GM19455 (cell line): ENCODE measurements around the gene DCPS.

Source experiments
- ATAC-seq: cut with Tn5 transposase; IDR thresholded peaks from one replicate; pipeline ENCODE4 v1.9.1; 2021; ENCODE audit not compliant: unreplicated experiment

The DCPS gene

DNA sequence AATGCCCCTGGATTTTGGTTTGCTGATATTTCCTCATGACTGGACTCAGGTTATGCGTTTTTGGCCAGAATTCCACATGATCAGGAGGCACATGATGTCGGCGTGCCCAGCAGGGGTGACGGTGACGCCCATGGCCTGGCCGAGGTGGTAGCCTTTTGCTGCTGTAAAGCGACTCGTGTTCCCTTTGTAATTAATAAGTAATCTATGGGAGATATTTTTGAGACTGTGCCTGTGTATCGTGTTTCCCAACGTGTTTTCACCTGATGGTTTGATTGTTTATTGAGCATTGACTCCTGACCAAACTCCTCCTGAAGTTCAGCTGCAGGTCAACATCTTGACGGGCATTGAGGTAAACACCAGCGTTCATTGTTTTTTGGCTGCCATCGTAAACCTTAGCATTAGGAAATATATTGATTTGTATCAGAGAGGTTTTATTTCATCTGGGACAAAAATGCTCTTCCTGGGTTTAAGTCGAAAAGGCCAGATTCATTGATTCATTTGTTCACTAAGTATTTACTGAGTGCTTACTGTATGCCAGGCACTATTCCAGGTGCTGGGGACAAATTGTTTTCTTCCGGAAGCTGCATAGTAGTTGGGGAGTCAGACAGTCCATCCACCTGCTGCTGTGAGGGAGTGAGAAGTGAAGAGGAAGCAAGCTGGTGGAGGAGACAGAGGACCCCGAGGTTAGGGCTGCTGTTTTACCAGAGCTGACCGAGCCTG is 23.6 kb downstream of the DCPS start:
- ATAC-seq: no peak

DNA sequence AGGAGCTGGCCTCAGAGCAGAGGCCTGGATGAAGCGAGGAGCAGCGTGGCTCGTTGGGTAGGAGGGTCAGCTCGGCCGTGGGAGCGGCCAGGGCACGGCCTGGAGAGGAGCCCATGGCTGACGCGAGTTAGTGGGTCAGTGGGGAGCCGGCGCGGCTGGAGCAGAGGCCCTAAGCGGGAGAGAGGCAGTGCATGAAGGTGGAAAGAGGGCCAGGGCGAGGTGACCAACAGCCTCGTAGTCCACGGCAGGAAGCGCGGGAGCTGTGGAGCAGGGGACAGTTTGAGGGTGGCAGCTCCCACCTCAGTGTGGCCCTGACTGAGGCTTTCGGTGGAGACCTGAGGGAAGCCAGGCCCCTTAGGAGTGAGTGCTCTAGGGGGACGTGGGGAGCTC is 24.1 kb downstream of the DCPS start:
- ATAC-seq: no peak

DNA sequence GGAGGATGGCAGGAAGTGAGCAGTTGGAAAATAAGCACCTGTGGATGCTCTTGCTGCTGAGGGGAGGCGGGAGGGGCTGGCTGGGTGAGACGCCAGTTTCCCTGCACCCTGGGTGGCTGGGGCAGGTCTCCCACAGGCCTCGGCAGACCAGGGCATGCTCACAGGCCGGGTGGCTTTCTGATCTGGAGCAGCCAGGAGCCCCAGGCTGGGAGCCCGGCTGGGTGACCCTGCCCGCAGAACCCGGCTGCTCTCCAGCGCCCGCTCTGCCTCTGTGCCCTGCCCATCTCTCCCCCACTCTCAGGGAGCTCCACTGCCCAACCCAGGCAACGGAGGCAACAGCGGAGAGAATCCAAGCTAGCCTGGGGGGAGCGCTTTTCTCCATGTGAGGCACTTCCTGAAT is 24.6 kb downstream of the DCPS start:
- ATAC-seq: no peak

GRCh38 chr11:126328938-126329643 is 25.2 kb downstream of the DCPS start:
- ATAC-seq: no peak

- no peak for ATAC-seq
Observed at GRCh38 chr11:126329644-126330211, 25.9 kb downstream of the DCPS start.

DNA sequence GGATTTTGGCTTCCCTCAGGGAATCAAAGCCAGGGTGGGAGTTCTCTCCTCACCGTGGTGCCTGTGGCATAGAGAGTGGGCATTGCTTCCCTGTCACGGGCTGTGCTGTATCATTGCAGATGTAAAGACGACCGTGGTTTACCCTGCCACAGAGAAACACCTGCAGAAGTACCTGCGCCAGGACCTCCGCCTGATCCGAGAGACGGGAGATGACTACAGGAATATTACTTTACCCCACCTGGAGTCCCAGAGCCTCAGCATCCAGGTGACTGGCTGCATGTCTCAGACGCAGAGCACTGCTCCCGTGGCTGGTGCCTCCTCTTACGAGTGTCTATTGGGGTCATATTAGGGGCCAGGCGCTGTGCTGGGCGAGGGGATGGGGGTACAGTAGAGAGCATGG is 27.4 kb downstream of the DCPS start:
- no peak for ATAC-seq

DNA sequence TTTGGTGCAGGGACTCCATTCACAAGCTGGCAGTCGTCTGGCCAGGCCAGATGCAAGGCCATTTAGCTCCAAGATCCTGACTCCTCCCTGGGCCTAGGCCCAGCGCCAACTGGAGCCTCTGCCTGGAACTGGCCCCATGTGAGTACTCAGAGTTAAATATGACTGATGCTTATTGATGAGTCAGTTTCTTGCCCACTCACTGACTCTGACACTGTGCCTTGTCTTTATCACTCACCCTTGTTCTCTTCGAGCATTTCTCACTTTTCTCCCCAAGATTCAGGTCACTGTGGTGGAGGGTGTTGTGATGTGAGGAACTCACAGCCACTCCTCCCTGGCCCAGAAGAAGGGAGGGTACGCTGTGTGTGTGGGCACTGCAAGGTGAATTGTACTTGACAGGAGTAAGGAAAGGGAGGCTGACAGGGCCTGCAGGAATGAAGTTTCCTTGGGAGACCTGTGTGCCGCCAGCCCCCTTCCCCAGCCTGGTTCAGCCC is 28.4 kb downstream of the DCPS start:
- no peak for ATAC-seq

DNA sequence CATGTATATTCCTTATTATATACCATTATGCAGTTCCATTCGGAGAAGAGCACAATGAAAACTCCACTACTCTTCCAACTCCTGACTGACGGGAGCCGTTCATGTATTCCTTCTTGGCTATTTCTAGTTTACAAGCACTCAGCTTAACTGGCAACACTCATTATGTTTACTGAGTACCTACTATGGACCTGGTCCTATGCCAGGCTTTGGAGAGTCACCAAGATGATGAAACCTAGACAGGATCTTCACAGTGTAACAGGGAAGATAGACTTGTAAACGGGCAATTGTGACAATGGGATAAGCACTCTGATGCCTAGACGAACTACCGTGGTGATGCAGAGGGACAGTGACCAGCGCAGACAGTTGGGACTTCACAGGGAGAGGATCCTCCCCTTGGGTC is 29.3 kb downstream of the DCPS start:
- no peak for ATAC-seq

DNA sequence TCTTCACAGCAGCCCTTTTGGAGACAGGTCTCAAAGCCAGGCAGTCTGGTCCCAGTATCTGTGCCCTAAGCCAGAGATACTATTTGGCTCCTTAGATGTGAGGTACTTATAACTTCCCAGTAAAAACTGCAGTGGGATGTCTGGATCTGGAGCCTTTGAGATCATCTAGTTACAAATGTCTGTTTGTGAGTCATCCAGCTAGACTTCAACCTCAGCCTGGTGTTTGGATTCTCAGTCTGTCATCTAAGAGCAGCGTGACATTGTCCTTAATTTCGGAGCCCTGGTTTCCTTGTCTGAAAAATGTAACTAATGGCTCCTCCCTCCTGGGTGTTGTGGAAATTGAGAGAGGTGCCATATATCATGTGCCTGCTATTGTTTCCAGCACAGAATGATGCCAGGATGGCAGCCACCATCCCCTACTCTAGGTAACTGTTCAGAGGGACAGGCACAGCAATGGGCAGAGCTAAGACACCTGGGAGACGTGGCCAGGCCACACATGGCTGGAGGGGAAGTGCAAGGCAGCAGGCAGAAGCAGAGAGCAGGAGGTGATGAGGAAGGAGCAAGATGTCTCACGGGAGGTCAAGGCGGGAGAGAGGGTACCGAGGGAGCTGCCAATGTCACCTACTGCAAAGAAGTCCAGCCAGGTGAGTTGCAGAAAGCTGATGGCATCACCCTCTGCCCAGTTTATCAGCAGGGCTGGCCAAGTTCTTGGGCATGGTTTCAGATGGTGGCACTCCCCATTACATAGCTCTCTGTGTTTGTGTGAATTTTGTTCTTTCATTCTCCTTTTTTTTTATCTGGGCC is 31.0 kb downstream of the DCPS start:
- no peak for ATAC-seq

DNA sequence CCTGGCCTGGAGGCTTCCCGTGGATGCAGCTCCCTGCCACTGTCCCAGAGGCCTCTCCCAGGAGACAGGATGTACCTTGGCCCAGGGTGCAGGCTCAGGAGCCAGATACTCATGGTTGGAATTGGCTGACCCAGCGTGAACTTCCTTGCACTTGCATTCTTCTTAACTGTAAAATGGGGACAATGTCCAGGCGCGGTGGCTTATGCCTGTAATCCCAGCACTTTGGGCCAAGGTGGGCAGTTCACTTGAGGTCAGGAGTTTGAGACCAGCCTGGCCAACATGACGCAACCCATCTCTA is 31.6 kb downstream of the DCPS start:
- no peak for ATAC-seq

DNA sequence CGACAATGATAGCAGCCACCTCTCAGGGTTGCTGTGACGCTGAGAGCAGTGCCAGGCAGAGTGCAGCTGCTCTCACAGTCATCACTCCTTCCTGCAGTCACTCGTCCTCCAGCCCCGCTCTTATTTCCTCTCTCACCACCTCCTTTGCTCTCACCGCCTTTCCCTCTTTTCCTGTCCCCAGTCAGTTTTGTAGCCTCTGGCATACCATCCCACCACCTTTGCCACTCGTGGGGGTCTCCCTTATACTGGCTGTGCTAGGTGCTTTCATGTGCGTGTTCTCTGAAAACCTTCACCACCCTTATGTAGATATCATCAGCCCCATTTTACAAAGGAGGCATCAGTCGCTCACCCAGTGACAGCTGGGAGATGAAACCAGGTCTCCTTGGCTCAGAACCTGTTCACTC is 32.3 kb downstream of the DCPS start:
- ATAC-seq: no peak

- ATAC-seq: no peak
Observed at GRCh38 chr11:126336671-126337101, 32.8 kb downstream of the DCPS start.

DNA sequence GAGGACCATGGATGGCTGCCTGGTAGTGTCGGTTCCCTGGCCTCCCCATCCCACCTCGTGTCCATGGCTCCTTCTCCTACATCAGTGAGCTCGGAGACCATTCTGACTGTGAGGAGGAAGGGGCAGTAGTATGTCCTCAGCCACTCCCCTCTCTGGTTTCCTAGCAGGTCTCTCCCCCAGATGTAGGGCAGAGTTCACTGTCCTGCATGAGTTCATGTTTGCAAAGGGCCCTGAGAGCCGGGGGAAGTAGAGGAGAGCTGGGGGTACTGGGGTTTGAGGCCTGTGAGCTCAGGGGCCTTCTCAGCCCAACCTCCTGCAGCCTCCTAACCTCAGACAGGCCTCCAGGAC is 33.2 kb downstream of the DCPS start:
- no peak for ATAC-seq

DNA sequence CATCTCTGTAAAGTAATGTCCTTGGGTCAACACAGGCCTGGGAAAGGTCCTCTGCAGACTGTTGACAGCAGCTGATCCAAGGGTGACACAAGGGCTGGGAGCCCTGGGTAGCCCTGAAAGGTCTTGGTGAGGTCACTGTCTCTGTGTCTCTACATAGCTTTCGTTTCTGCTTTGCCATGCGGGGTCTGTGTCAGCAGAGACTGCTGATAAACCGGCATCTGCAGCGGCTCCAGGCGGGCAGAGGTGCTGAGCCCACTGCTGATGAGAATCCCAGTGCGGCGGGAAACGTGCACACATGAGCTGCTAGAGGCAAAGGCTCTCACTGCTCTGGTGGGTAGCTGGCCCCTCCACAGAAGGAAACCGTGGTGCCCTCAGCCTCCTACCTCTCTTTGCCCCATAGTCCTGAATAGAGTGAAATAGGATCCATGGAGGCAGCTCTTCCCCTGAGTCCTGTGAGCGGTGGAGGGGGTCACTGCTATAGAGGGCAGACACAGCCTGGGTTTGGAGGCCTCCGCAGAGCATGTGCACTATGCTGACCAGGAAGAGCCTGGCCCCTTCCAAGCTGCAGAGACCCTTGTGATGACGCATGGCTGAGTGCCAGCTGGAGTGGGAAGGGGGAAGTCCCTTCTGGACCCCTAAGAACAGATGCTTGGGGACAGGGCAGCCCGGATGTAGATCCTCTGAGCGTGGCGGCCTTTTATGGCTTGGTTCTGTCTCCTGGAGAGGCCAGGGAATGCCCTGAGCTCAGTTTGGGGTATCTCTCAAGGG is 33.8 kb downstream of the DCPS start:
- ATAC-seq: no peak

DNA sequence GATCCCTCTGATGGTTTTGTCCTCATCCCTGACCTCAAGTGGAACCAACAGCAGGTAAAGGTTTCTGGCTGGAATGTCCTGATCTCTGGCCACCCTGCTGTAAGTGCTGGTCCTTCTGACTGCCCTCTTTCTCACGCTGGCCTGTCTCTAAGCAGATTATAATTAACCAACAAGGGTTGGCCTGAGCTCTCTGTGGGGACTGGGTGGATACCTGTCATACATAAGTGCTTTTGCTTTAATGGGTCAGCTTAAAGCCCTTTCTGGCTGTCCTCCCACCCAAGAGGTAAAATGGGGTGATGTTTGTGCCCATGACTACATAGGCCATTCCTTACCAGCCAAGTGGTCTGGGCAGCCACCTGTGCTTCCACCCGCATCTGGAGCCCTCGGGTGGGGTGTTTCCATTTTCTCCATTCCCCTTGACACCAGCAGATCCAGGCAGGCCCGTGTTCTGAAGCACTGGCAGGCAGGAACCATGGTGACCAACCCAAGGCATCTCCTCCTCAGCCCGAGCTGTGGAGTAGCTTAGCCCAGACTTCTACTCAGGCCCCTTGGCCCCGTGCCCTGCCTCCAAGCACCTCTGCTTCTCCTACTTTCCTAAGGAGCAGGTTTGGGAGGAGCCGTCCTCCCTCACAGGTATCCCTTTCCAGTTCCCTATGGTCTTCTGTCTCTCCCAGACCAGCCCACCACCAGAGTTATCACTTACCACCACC is 34.6 kb downstream of the DCPS start:
- no peak for ATAC-seq

GRCh38 chr11:126339073-126339862 is 35.4 kb downstream of the DCPS start:
- no peak for ATAC-seq

- ATAC-seq: no peak
Observed at GRCh38 chr11:126339863-126340434, 36.1 kb downstream of the DCPS start.

- ATAC-seq: no peak
Observed at GRCh38 chr11:126340960-126341606, 37.2 kb downstream of the DCPS start.

- no peak for ATAC-seq
Observed at GRCh38 chr11:126341760-126342161, 37.9 kb downstream of the DCPS start.
